ENCODE measurements around the gene ASCL3.
A peak's percentile ranks its signal among the peaks of the same experiment; 100 is the strongest.

The ASCL3 gene

DNA sequence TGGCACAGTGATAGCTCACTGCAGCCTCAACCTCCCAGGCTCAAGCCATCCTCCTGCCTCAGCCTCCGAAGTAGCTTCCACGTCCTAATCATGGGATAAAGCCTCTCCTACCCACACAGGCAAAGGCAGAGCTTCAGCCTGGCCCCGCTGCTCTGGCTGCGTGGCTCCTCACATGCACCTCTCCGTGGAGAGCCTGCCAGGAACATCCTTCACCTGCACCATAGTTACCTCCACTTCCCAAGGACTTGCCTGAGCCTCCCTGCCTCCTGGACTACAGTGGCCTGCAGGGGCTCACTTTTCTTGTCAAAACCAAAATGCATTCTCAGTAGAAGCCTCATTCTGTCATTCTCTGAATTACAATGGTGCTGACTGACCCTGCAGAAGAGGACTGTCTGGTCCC, 16.6 kb downstream of the ASCL3 start:
- Histone ChIP-seq H3K4me1 (ENCODE audit: insufficient read depth, low read length) (no peaks in the 10 kb centered on the region), H3K4me3 (ENCODE audit: low read depth in 1 of 2, low read length in 2 of 2) (no peak overlapping the region), H3K27ac (ENCODE audit: low read depth, low read length) (no peak overlapping the region), H3K9me3 (ENCODE audit: low read length) (no peaks in the 10 kb centered on the region), H3K36me3 (ENCODE audit: insufficient read depth, low read length) (peaks cover 24% of the 10 kb centered on the region), H3K27me3 (ENCODE audit: control insufficient read depth in 1 of 2, insufficient read depth in 2 of 2, low read length in 2 of 2) (no peaks in the 10 kb centered on the region), H3K9ac (ENCODE audit: low read length) (no peak overlapping the region)

DNA sequence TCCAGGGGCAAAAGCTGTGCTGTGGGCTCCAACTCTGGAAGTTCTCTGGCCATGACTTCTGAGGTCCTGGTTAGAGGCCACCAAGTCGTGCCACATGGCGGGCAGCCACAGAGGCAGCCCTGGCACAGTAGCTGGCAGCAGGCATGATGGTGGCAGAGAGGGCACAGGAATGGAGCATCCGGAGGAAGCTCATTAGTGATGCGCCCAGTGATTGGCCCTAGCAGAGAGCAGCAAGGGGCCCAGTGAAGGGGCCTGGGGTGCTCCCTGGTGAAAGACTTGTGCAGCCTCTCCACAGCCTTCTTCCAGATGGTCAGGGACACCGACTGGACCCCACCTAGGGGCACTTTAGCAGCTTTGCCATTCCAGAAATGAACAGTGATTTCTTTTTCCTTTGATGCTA, 17.1 kb downstream of the ASCL3 start:
- Histone ChIP-seq H3K9ac (ENCODE audit: low read length) (no peak overlapping the region), H3K27ac (ENCODE audit: low read depth, low read length) (no peak overlapping the region), H3K4me1 (ENCODE audit: insufficient read depth, low read length) (no peaks in the 10 kb centered on the region), H3K27me3 (ENCODE audit: control insufficient read depth in 1 of 2, insufficient read depth in 2 of 2, low read length in 2 of 2) (no peaks in the 10 kb centered on the region), H3K36me3 (ENCODE audit: insufficient read depth, low read length) (peaks cover 29% of the 10 kb centered on the region), H3K4me3 (ENCODE audit: low read depth in 1 of 2, low read length in 2 of 2) (no peak overlapping the region), H3K9me3 (ENCODE audit: low read length) (no peaks in the 10 kb centered on the region)

DNA sequence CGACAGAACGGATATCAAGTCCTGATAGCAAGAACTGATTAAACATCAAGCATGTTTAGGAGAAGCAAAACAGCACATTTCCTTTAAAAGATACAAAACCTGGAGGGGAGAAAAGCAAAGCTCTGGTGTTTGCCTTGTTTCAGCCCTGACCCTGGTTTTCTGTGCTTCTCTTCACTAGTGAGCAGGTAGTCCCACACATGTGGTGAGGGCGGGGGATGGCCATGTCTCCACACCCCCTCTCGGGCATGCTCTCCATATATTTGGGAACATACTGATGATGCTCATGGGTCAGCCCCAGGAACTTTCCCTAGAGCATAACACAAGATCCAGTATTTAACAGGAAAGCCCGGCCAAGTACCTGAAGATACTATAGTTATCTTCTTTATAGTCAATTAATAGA, 20.1 kb downstream of the ASCL3 start:
- Histone ChIP-seq H3K4me3 (ENCODE audit: low read depth in 1 of 2, low read length in 2 of 2) (no peak overlapping the region), H3K36me3 (ENCODE audit: insufficient read depth, low read length) (peaks cover 47% of the 10 kb centered on the region), H3K27me3 (ENCODE audit: control insufficient read depth in 1 of 2, insufficient read depth in 2 of 2, low read length in 2 of 2) (no peaks in the 10 kb centered on the region), H3K9me3 (ENCODE audit: low read length) (no peaks in the 10 kb centered on the region), H3K4me1 (ENCODE audit: insufficient read depth, low read length) (peaks cover 4% of the 10 kb centered on the region), H3K27ac (ENCODE audit: low read depth, low read length) (no peak overlapping the region), H3K9ac (ENCODE audit: low read length) (no peak overlapping the region)

DNA sequence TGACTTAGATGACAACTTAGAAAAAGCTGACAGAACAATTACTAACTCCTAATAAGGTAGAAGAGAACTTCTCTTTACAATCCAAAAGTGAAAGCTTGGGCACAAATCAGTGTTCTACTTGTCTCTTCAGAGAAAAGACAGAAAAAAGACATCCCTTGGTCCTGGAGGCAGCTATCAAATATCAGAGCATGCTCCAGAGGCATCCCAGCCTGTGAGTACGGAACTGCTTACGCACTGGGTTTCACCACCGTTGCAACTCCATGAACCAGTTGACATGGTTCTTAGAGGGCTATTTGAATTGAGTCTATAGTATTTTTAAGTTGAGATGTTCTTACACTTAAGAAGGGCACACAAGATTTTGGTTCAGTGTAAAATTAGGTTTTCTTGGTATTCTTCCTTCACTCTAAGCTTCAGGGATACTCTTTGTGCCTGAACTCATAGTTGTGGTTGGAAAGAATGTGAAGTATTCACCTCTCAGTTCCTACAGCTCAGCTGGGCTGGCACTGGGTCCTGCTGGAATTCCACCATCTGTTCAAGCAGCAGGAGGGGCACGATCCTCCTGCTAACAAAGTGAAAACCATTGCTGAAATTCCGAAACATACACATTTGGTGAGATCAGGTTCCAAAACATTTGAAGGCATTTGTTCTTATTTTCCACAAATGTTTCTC, 25.5 kb downstream of the ASCL3 start:
- Histone ChIP-seq H3K9me3 (ENCODE audit: low read length) (no peaks in the 10 kb centered on the region), H3K9ac (ENCODE audit: low read length) (no peak overlapping the region), H3K27ac (ENCODE audit: low read depth, low read length) (peak overlapping the region; percentile 67), H3K4me3 (ENCODE audit: low read depth in 1 of 2, low read length in 2 of 2) (peak overlapping the region in 1 of 2 donors; percentile 46), H3K4me1 (ENCODE audit: insufficient read depth, low read length) (peaks cover 37% of the 10 kb centered on the region), H3K36me3 (ENCODE audit: insufficient read depth, low read length) (peaks cover 42% of the 10 kb centered on the region), H3K27me3 (ENCODE audit: control insufficient read depth in 1 of 2, insufficient read depth in 2 of 2, low read length in 2 of 2) (no peaks in the 10 kb centered on the region)

DNA sequence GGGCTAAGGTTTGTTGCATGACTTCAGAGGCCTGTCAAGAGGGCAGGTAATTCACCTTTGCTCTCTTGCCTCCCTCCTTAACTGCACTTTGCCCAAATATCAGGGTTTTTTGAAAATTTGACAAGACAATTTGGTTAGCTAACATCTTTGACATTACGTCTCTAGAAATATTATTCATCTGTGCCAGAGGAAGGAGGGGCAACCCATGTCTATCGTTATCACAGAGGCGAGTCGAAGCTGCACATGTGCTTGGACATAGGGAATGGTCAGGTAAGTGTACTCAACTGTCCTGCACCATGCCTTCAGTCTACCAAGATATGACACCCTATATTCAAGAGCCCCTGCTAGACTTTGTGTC, 28.2 kb downstream of the ASCL3 start:
- H3K4me3 ChIP-seq (ENCODE audit: low read depth in 1 of 2, low read length in 2 of 2): peak overlapping the region in 1 of 2 donors; percentile 8
- H3K9ac ChIP-seq (ENCODE audit: low read length): peak overlapping the region; percentile 1
- no peaks in the 10 kb centered on the region for H3K9me3 ChIP-seq (ENCODE audit: low read length)
- H3K27ac ChIP-seq (ENCODE audit: low read depth, low read length): no peak overlapping the region
- H3K36me3 ChIP-seq (ENCODE audit: insufficient read depth, low read length): peaks cover 16% of the 10 kb centered on the region
- peaks cover 43% of the 10 kb centered on the region for H3K4me1 ChIP-seq (ENCODE audit: insufficient read depth, low read length)
- no peaks in the 10 kb centered on the region for H3K27me3 ChIP-seq (ENCODE audit: control insufficient read depth in 1 of 2, insufficient read depth in 2 of 2, low read length in 2 of 2)

DNA sequence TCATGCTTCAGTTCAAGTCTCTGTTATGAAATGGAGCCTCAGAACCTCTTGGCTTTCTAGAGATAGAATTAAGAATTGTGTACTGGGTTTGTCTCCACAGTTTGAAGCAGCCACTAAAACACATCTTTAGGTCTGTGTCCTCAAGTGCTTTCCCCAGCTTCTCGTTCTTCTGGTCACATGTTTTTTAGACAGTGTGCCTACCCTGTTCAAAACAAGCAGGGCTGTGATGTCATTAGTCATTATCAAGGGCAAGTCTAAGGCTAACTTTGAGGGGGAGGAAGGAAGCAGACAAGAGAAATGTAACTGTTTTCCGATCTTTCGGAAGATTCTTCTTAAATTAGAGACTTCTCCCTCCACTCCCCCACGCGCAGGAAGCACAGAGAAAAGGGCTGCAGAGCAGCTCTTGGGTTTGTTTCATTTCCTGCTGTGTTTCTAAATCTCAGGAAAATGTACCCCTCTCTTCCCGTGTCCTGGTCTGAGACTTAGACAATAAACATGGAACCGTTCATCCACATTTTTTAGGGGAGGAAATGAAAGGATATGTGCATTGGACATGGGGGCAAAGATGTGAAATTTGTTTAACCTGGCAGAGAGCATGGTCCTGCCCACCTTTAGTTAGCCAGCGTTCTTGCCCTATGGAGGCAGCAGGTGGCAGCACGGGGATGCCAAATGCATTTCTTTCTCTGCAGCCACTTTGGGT, 28.7 kb downstream of the ASCL3 start:
- peaks cover 15% of the 10 kb centered on the region for H3K36me3 ChIP-seq (ENCODE audit: insufficient read depth, low read length)
- peak overlapping the region; percentile 1 for H3K9ac ChIP-seq (ENCODE audit: low read length)
- H3K4me3 ChIP-seq (ENCODE audit: low read depth in 1 of 2, low read length in 2 of 2): peak overlapping the region in 1 of 2 donors; percentile 8
- H3K9me3 ChIP-seq (ENCODE audit: low read length): no peaks in the 10 kb centered on the region
- H3K27me3 ChIP-seq (ENCODE audit: control insufficient read depth in 1 of 2, insufficient read depth in 2 of 2, low read length in 2 of 2): no peaks in the 10 kb centered on the region
- peaks cover 44% of the 10 kb centered on the region for H3K4me1 ChIP-seq (ENCODE audit: insufficient read depth, low read length)
- peak overlapping the region; percentile 69 for H3K27ac ChIP-seq (ENCODE audit: low read depth, low read length)

DNA sequence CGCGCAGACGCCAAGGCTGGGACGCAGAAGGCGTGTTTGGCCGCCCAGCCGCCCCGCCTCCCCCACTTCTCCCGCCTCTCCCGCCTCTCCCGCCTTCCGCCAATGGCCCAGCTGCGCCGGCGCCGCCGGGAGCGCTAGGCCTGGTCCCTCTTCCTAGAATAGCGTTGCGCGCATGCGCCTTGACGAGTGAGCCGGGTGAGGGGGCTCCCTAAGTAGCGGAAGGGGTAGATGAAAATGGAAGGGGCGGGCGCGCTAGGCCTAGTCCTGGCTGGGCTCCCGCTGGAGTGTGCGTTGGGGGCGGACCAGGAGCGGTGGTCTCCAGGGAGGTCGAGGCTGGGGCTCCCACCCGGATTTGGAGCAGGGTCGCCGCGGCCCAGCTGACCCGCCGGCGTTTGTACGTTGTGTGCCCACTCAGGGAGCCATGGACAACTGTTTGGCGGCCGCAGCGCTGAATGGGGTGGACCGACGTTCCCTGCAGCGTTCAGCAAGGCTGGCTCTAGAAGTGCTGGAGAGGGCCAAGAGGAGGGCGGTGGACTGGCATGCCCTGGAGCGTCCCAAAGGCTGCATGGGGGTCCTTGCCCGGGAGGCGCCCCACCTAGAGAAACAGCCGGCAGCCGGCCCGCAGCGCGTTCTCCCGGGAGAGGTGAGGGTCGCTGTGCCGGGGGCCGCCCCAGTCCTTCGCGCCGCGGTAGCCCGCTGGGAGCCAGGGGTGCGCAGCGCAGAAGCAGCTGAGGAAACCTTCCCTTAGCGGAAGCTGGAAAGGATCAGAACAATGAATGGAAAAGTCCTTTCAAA, 31.6 kb downstream of the ASCL3 start, which contains the start of gene AKIP1:
Gene AKIP1 (plus strand): TSS at position 161 of the 795 bp plus-strand sequence. CDS start 261 bp downstream, at position 422.
- peak within 1 kb of the TSS; percentile 67 for H3K9ac ChIP-seq (ENCODE audit: low read length)
- H3K9me3 ChIP-seq (ENCODE audit: low read length): no peaks in the 10 kb centered on the region
- peak within 1 kb of the TSS; percentile 84 to 89 for H3K4me3 ChIP-seq (ENCODE audit: low read depth in 1 of 2, low read length in 2 of 2)
- H3K27me3 ChIP-seq (ENCODE audit: control insufficient read depth in 1 of 2, insufficient read depth in 2 of 2, low read length in 2 of 2): no peaks in the 10 kb centered on the region
- H3K27ac ChIP-seq (ENCODE audit: low read depth, low read length): peak within 1 kb of the TSS; percentile 93
- peaks cover 2% of the 10 kb centered on the region for H3K36me3 ChIP-seq (ENCODE audit: insufficient read depth, low read length)
- H3K4me1 ChIP-seq (ENCODE audit: insufficient read depth, low read length): peaks cover 25% of the 10 kb centered on the region

DNA sequence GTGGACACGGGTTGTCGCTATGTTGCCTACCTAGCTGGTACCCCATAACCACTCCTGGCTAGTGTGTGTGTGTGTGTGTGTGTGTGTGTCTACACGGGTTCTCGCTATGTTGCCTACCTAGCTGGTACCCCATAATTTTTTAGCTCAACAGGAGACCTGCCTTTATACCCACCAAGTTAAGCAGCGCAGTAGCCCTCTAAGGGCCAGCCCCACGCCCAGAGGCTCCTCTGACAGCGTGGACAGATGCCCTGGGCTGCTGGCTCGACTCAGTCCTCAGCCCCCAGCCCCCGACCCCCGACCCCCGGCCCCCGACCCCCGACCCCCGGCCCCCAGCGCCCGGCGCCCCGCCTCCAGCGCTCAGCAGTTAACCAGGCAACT, 32.2 kb downstream of the ASCL3 start:
- H3K36me3 ChIP-seq (ENCODE audit: insufficient read depth, low read length): no peaks in the 10 kb centered on the region
- H3K4me1 ChIP-seq (ENCODE audit: insufficient read depth, low read length): peaks cover 25% of the 10 kb centered on the region
- H3K9ac ChIP-seq (ENCODE audit: low read length): peak overlapping the region; percentile 30
- no peak overlapping the region for H3K27ac ChIP-seq (ENCODE audit: low read depth, low read length)
- H3K9me3 ChIP-seq (ENCODE audit: low read length): no peaks in the 10 kb centered on the region
- peak overlapping the region; percentile 73 to 89 for H3K4me3 ChIP-seq (ENCODE audit: low read depth in 1 of 2, low read length in 2 of 2)
- no peaks in the 10 kb centered on the region for H3K27me3 ChIP-seq (ENCODE audit: control insufficient read depth in 1 of 2, insufficient read depth in 2 of 2, low read length in 2 of 2)

DNA sequence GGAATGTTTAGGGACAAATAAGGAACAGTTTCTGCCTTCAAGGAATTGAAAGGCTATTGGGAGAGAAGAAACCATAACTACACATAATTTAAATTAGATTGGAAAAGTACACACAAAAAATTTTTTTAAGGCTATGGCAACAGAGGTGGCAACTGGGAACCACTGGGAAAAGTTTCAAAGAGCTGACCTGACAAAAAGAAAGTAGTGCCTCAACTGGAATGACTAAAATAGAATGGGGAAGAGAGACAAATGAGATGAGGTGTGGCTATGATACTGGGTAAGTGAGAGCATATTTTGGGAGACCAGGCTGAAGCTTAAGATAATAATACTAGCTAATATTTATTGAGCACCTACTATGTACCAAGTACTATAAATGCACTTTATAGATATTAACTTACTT, 34.7 kb downstream of the ASCL3 start:
- H3K4me3 ChIP-seq (ENCODE audit: low read depth in 1 of 2, low read length in 2 of 2): no peak overlapping the region

DNA sequence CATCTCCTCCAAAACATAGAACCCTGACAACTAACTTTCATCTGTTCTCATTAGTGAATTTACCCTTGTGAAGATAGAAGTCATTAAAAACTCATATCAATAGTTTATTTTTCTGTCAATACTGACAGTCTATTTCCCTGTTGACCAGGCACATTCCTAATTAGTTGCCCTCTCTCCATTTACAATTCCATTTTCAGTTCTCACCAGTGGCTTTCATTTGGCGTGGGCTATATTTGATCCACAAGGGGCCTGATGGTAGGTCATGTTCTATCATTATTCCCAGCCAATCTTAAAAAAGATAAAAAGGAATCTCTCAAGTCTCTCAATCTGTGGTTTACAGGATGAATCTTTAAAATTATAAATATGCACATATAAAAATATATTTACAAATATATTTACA, 35.7 kb downstream of the ASCL3 start:
- H3K36me3 ChIP-seq (ENCODE audit: insufficient read depth, low read length): no peaks in the 10 kb centered on the region
- no peak overlapping the region for H3K4me3 ChIP-seq (ENCODE audit: low read depth in 1 of 2, low read length in 2 of 2)
- H3K27me3 ChIP-seq (ENCODE audit: control insufficient read depth in 1 of 2, insufficient read depth in 2 of 2, low read length in 2 of 2): no peaks in the 10 kb centered on the region

More for the DNA sequence above, 34.7 kb downstream of the ASCL3 start:
- Histone ChIP-seq H3K27ac (ENCODE audit: low read depth, low read length) (no peak overlapping the region), H3K9ac (ENCODE audit: low read length) (no peak overlapping the region), H3K4me1 (ENCODE audit: insufficient read depth, low read length) (peaks cover 10% of the 10 kb centered on the region), H3K27me3 (ENCODE audit: control insufficient read depth in 1 of 2, insufficient read depth in 2 of 2, low read length in 2 of 2) (no peaks in the 10 kb centered on the region), H3K9me3 (ENCODE audit: low read length) (no peaks in the 10 kb centered on the region), H3K36me3 (ENCODE audit: insufficient read depth, low read length) (no peaks in the 10 kb centered on the region)

DNA sequence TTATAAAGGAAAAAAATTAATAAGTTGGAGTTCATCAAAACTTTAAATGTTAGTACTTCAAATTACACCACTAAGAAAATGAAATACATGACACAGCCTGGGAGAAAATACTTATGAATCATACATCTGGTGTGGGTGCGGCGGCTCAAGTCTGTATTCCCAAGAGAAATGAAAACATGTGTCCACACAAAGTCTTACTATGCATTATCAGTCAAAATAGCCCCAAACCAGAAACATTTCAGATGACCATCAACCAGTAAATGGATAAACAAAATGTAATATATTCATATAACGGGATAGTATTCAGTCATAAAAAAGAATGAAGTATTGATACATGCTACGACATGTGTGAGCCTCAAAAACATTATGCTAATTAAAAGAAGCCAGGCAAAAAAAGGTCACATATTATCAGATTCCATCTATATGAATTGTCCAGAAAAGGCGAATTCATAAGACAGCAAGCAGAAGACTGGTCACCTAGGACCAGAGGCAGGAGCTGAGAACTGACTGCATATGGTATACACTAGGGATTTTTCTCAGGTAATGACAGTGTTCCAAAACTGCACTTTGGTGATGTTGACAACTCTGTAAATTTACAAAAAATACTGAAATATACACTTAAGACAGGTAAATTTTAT, 37.2 kb downstream of the ASCL3 start:
- H3K27ac ChIP-seq (ENCODE audit: low read depth, low read length): no peak overlapping the region
- peaks cover 5% of the 10 kb centered on the region for H3K4me1 ChIP-seq (ENCODE audit: insufficient read depth, low read length)
- no peaks in the 10 kb centered on the region for H3K36me3 ChIP-seq (ENCODE audit: insufficient read depth, low read length)
- no peak overlapping the region for H3K9ac ChIP-seq (ENCODE audit: low read length)
- no peak overlapping the region for H3K4me3 ChIP-seq (ENCODE audit: low read depth in 1 of 2, low read length in 2 of 2)
- no peaks in the 10 kb centered on the region for H3K9me3 ChIP-seq (ENCODE audit: low read length)
- H3K27me3 ChIP-seq (ENCODE audit: control insufficient read depth in 1 of 2, insufficient read depth in 2 of 2, low read length in 2 of 2): no peaks in the 10 kb centered on the region

More for the DNA sequence above, 35.7 kb downstream of the ASCL3 start:
- H3K9me3 ChIP-seq (ENCODE audit: low read length): no peaks in the 10 kb centered on the region
- peaks cover 5% of the 10 kb centered on the region for H3K4me1 ChIP-seq (ENCODE audit: insufficient read depth, low read length)
- H3K9ac ChIP-seq (ENCODE audit: low read length): no peak overlapping the region
- no peak overlapping the region for H3K27ac ChIP-seq (ENCODE audit: low read depth, low read length)

Measured in muscle layer of colon (tissue), 2 donors.